GM23338 (cell line): ENCODE data around the gene PCOLCE2. TPM values are rescaled to one million over a fixed set of nuclear protein-coding genes. Genes with fewer than 3 reads are reported as not detected.

Experiments used
- ATAC-seq: fragments of 200-7000 bp; cut with Tn5 transposase; 3 replicates; pipeline ENCODE4 v1.9.1; 2020
- DNase-seq: peaks from one replicate; pipeline ENCODE4 v3.0.0-alpha.2; 2015; ENCODE audit warnings: low spot score
- H2AFZ ChIP-seq: fragments of 200-600 bp; sonication (generic); 2 replicates; pipeline ENCODE4 v1.8.0; 2016; ENCODE audit warnings: antibody characterized with exemption, mild to moderate bottlenecking, moderate library complexity
- H3F3A ChIP-seq: fragments of 200-600 bp; sonication (generic); replicated peaks from 2 replicates; pipeline ENCODE4 v1.8.0; 2017; ENCODE audit warnings: antibody characterized with exemption, mixed run types, low read depth
- H3K27ac ChIP-seq: fragments of 200-600 bp; sonication (generic); 2 replicates; pipeline ENCODE4 v1.6.1; 2016; ENCODE audit warnings: low read depth
- H3K27me3 ChIP-seq: fragments of 200-600 bp; sonication (generic); 2 replicates; pipeline ENCODE4 v1.8.0; 2016; ENCODE audit warnings: mild to moderate bottlenecking, mixed run types, moderate library complexity; ENCODE audit not compliant: insufficient read depth
- H3K36me3 ChIP-seq: fragments of 200-600 bp; sonication (generic); 2 replicates; pipeline ENCODE4 v1.8.0; 2016; ENCODE audit warnings: mild to moderate bottlenecking; ENCODE audit not compliant: insufficient read depth
- H3K4me1 ChIP-seq: fragments of 200-600 bp; sonication (generic); 2 replicates; pipeline ENCODE4 v1.8.0; 2016; ENCODE audit warnings: mild to moderate bottlenecking, moderate library complexity; ENCODE audit not compliant: insufficient read depth
- H3K4me2 ChIP-seq: fragments of 200-600 bp; sonication (generic); 2 replicates; pipeline ENCODE4 v1.7.1; 2017; ENCODE audit warnings: mixed run types
- H3K4me3 ChIP-seq: fragments of 200-600 bp; sonication (generic); 2 replicates; pipeline ENCODE4 v1.6.1; 2016; ENCODE audit warnings: mixed run types
- H3K79me2 ChIP-seq: fragments of 200-600 bp; sonication (generic); replicated peaks from 2 replicates; pipeline ENCODE4 v1.8.0; 2017; ENCODE audit warnings: mild to moderate bottlenecking; ENCODE audit not compliant: insufficient read depth
- H3K9me2 ChIP-seq: fragments of 200-600 bp; sonication (generic); 2 replicates; pipeline ENCODE4 v1.8.0; 2017; ENCODE audit not compliant: insufficient read depth
- H4K20me1 ChIP-seq: fragments of 200-600 bp; sonication (generic); replicated peaks from 2 replicates; pipeline ENCODE4 v1.8.0; 2017; ENCODE audit warnings: mild to moderate bottlenecking; ENCODE audit not compliant: insufficient read depth
- H3K27ac Mint-ChIP-seq: 2 replicates; pipeline ENCODE4 v1.8.0; 2020; ENCODE audit warnings: inconsistent platforms, mild to moderate bottlenecking, moderate library complexity, mixed read lengths
- H3K27me3 Mint-ChIP-seq: 3 replicates; pipeline ENCODE4 v1.8.0; 2022; ENCODE audit warnings: low read depth, mild to moderate bottlenecking, moderate library complexity, mixed read lengths, inconsistent platforms; ENCODE audit not compliant: insufficient read depth, poor library complexity
- H3K36me3 Mint-ChIP-seq: 3 replicates; pipeline ENCODE4 v1.8.0; 2021; ENCODE audit warnings: low read depth, mild to moderate bottlenecking, inconsistent platforms, moderate library complexity, mixed read lengths
- H3K4me1 Mint-ChIP-seq: 3 replicates; pipeline ENCODE4 v1.8.0; 2020; ENCODE audit warnings: mild to moderate bottlenecking, inconsistent platforms, mixed read lengths
- H3K4me3 Mint-ChIP-seq: 3 replicates; pipeline ENCODE4 v1.8.0; 2021; ENCODE audit warnings: moderate library complexity, mild to moderate bottlenecking, inconsistent platforms, mixed read lengths
- H3K9me3 Mint-ChIP-seq: 3 replicates; pipeline ENCODE4 v1.8.0; 2020; ENCODE audit warnings: moderate library complexity, mild to moderate bottlenecking, inconsistent platforms, mixed read lengths
- CREB1 ChIP-seq: fragments of 250-450 bp; sonication (Bioruptor Pico); IDR thresholded peaks from 2 replicates; pipeline ENCODE4 v1.5.0; 2020; ENCODE audit warnings: low read depth, mild to moderate bottlenecking, moderate library complexity
- CTCF ChIP-seq, 2 experiments: fragments of 200-600 bp in 1 of 2; sonication (generic) in 1 of 2; conservative IDR thresholded peaks; 2 replicates each; pipeline versions ENCODE4 v1.5.1 to v1.6.1; 2016 to 2017; ENCODE audit warnings: antibody characterized with exemption in 2 of 2, low read depth in 2 of 2, mild to moderate bottlenecking in 2 of 2, moderate library complexity in 1 of 2
- ETS1 ChIP-seq: IDR thresholded peaks from 2 replicates; pipeline ENCODE4 v1.6.1; 2016; ENCODE audit warnings: antibody characterized with exemption
- EZH2 ChIP-seq: fragments of 200-600 bp; sonication (generic); IDR thresholded peaks from one replicate; pipeline ENCODE4 v1.8.0; 2017; ENCODE audit warnings: antibody characterized with exemption, mild to moderate bottlenecking, low read depth; ENCODE audit not compliant: unreplicated experiment
- EZH2phosphoT487 ChIP-seq: fragments of 200-600 bp; sonication (generic); IDR thresholded peaks from one replicate; pipeline ENCODE4 v1.8.1; 2018; ENCODE audit warnings: antibody characterized with exemption; ENCODE audit not compliant: unreplicated experiment
- JUNB ChIP-seq: IDR thresholded peaks from one replicate; pipeline ENCODE4 v1.6.1; 2016; ENCODE audit warnings: antibody characterized with exemption; ENCODE audit not compliant: unreplicated experiment
- NANOG ChIP-seq: IDR thresholded peaks from 2 replicates; pipeline ENCODE4 v1.6.1; 2016; ENCODE audit warnings: antibody characterized with exemption, borderline replicate concordance
- POLR2AphosphoS5 ChIP-seq: IDR thresholded peaks from 2 replicates; pipeline ENCODE4 v1.6.1; 2016; ENCODE audit warnings: antibody characterized with exemption, low read depth
- REST ChIP-seq: IDR thresholded peaks from one replicate; pipeline ENCODE4 v1.6.1; 2018; ENCODE audit warnings: antibody characterized with exemption; ENCODE audit not compliant: unreplicated experiment
- STAT1 ChIP-seq: IDR thresholded peaks from one replicate; pipeline ENCODE4 v1.6.1; 2016; ENCODE audit warnings: antibody characterized with exemption; ENCODE audit not compliant: unreplicated experiment
- ZNF114 ChIP-seq: fragments of 250-450 bp; sonication (Bioruptor Pico); IDR thresholded peaks from 2 replicates; pipeline ENCODE4 v1.5.0; 2020; ENCODE audit warnings: mild to moderate bottlenecking, moderate library complexity
- ZNF331 ChIP-seq: fragments of 250-450 bp; sonication (Bioruptor Pico); IDR thresholded peaks from 2 replicates; pipeline ENCODE4 v1.5.0; 2020; ENCODE audit warnings: low read depth, mild to moderate bottlenecking, moderate library complexity
- ZNF462 ChIP-seq: fragments of 250-450 bp; sonication (Bioruptor Pico); IDR thresholded peaks from 2 replicates; pipeline ENCODE4 v1.5.0; 2020; ENCODE audit warnings: mild to moderate bottlenecking, moderate library complexity
- polyA plus RNA-seq: library from polyadenylated mRNA; unstranded; fragments of >200 nt; fragmentation: Nextera tagmentation; extraction: Ambion mirVana; gene quantifications from 2 replicates; pipeline ENCODE4 v1.2.1, GENCODE V29; 2016
- total RNA-seq: library from RNA; depleted of rRNA; stranded (reverse); fragments of >200 nt; shearing (Covaris generic); gene quantifications from 2 replicates; pipeline ENCODE4 v1.2.3, GENCODE V29; 2014

PCOLCE2 gene
- total and polyA plus RNA-seq, 2 experiments from 2014 or later = 17.7 to 22.6 TPM

- no peaks in the 10 kb centered on the region for H3K4me1 ChIP-seq
- no peaks in the 10 kb centered on the region for H3K27me3 ChIP-seq
- H3K4me2 ChIP-seq = no peak overlapping the region
- DNase-seq = no peak
- H3K36me3 ChIP-seq = no peaks in the 10 kb centered on the region
- ATAC-seq = no peak
- TF ChIP-seq CREB1 (CRISPR knock-in tag) (no peak), POLR2AphosphoS5 (no peak), ZNF462 (no peak), REST (no peak), ZNF331 (CRISPR knock-in tag) (no peak), CTCF (conservative IDR thresholded peaks at IDR 0.05; ENCODE audit: low read depth in 2 of 2) (no peak), ZNF114 (no peak), STAT1 (no peak), NANOG (no peak), EZH2 (no peak), ETS1 (no peak), EZH2phosphoT487 (no peak), JUNB (no peak)
- no peaks in the 10 kb centered on the region for H3K79me2 ChIP-seq
- Mint-ChIP-seq H3K4me3 (no peak overlapping the region), H3K27me3 (no peaks in the 10 kb centered on the region), H3K27ac (no peak overlapping the region), H3K36me3 (no peaks in the 10 kb centered on the region), H3K4me1 (no peaks in the 10 kb centered on the region; the same call in 2 of the 3 replicates), H3K9me3 (no peaks in the 10 kb centered on the region)
- H3K27ac ChIP-seq = no peak overlapping the region
- H3K9me2 ChIP-seq = no peaks in the 10 kb centered on the region
- no peaks in the 10 kb centered on the region for H3F3A ChIP-seq
- H4K20me1 ChIP-seq = no peaks in the 10 kb centered on the region
- no peak overlapping the region for H3K4me3 ChIP-seq
- H2AFZ ChIP-seq = no peak overlapping the region
Measured at GRCh38 chr3:142902356-142902755, 13.5 kb upstream of the PCOLCE2 start.
